CD1c-positive myeloid dendritic cell (primary cell): ENCODE data around the gene WWOX.

Experiments used
- DNase-seq: peaks from one replicate; pipeline ENCODE4 v3.0.0-alpha.2; 2016; ENCODE audit errors: extremely low spot score

WWOX gene

GRCh38 chr16:78269256-78269655 is 169.8 kb downstream of the WWOX start:
- DNase-seq, result no peak

GRCh38 chr16:78271981-78272380 is 172.5 kb downstream of the WWOX start:
- DNase-seq, result no peak

DNA sequence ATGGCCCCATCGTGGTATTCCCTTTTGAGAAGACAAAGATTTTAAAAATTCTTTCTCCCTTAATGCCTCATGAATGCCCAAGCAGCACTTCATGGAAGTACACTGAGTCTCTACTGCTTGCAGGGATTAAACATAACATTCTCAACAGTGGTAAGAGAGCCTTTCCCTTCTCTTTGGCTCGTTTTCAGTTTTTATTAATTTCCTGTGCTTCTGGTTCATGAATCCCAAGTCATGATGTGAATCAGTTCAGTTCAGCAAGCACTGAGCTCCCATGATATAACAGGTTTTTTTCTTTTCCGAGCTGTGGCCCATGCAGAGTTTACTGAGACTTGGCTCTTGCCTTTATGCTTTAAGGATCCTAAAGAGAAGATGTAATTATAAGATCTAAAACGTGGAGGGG is 175.3 kb downstream of the WWOX start:
- no peak for DNase-seq

- DNase-seq, result no peak
These were observed 176.0 kb downstream of the WWOX start for GRCh38 chr16:78275420-78275819.

DNA sequence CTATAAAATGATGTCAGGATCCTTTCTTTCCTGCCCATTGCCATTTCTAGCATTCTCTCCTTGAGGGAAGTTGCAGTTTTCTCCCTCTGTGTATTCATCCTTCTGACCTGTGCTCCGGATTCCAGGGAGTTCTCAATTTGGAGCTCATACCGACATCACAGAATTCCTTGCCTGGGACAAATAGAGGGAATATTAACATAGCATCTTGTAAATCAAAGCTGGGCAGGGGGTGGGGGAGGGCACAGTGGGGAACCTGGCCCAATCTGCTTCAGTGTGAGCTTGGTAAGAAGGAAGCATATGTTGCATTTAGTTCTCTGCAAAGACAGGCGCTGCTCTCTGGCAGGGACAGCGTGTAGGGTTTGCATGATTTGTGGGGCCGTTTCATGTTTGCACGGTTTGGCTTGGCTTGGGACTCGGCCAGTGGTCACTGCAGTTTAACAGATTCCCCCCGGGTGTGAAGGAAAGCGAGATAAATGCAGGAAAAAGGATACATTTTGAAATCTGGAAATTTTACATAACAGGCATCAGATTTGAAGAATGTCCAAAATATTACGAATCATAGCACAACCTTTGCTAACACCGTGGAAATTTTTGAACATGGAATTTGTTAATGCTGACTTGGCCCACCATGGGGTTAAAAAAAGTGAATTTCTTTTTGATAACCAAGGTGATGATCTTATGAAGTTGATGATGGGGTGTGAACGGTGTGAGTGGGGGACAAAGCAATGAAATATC is 178.0 kb downstream of the WWOX start:
- DNase-seq, result no peak

DNA sequence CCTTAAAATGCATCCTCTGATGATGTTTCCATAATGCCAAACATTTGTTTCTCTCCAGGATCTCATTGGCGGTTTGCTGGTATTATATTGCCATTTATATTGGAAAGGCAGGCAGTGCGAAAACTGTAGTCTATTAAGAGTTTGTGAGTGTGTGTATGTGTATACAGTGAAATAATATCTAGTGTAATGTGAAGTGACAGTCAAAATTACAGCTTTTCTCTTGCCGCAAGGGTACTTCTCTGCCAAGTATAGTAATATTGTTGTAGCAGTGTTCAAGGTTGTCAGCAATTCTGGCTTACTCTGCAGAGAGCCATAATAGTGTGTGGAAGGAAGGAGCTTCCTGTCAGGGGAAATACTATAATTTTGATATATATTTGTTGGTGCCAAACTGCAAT is 178.6 kb downstream of the WWOX start:
- DNase-seq, result no peak

DNA sequence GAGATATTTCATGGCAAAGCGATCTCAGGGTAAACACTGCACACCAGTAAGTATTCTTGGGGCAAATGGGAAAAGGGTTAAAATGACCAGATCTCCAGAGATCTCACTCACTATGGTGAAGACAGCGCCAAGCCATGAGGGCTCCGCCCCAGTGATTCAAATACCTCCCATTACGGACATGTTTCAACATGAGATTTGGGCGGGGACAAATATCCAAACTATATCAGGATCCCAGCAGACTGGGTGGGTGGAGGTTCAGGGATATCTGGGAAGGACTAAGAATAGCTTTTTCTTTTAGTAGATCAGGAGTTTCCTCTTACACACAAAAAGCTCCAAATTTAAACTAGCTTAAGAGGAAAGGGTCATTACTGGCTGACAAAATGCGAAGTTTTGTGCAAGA is 181.7 kb downstream of the WWOX start:
- DNase-seq, result no peak

GRCh38 chr16:78283548-78284251 is 184.2 kb downstream of the WWOX start:
- no peak for DNase-seq

DNA sequence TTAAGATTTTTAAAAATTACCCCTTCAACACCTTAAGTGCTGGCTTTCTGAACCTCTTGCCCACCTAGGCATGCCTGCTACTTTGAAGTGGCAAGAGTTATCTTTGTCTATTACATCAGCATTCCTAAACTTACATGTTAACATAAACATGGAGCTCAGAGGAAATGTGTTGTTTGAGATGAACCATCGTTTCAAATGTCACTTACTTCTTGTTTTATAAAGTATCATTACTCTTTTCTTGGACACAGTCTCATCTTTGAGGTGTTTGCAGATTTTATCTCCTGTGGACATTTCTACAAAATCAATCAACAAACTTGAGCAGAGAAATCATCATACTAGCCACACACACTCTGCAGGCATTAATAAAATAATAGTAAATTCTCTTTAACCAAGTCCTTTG is 184.9 kb downstream of the WWOX start:
- no peak for DNase-seq

DNA sequence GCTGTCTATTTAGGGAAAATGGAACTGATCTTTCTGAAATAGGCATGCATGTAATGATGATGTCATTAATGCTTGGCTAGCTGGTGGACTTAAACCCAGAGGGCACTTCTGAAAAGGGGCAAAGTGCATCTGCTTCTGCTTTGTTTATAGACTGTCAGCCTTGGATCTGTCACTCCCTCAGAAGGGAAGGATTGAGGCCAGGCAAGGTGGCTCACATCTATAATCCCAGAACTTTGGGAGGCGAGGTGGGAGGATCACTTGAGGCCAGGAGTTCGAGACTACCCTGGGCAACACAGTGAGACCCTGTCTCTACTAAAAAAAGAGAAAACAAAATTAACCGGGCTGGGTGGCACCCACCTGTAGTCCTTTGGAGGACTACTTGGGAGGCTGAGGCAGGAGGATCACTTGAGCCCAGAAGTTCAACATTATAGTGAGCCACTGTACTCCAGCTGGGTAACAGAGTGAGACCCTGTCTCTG is 185.5 kb downstream of the WWOX start:
- DNase-seq, result no peak

GRCh38 chr16:78285437-78285922 is 186.0 kb downstream of the WWOX start:
- DNase-seq, result no peak

- no peak for DNase-seq
These were observed 186.6 kb downstream of the WWOX start for GRCh38 chr16:78286065-78286464.

- no peak for DNase-seq
These were observed 189.4 kb downstream of the WWOX start for GRCh38 chr16:78288888-78289287.

DNA sequence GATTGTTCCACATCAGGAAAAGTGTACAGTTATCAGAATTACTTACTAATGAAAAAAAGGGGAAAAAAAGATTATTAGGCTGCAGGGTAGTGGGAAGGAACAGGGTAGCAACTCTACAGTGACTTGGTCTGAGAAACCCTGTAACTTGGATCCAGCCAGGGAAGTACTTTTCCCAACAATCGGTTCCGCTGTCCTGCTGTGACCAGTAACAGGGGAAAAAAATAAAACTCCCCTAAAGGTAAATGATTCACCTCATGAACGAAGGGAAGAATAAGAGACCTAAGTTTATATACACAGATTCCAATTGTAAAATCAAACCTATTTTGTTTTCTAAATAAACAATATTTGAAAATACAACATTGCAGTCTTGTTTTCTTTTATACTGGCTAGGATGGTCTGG is 189.9 kb downstream of the WWOX start:
- DNase-seq, result no peak

DNA sequence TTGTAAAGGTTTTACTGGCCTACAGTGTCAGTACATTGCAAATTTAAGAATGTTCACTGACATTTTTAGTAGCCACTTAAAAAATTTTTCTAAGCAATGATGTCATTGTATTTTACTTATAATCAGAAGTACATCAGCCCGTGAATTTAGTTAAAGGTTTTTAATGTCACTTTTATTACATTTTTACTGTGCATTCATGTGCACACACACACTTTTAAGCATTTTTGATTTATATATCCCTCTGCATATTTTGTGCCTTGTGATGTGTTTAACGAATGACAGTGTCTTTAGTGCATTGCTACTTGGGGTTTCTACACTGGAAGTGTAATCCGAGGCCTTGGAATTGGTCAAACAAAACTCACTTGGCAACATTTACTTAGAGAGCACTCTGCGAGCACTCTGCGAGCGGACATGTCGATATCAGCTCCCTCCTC is 190.4 kb downstream of the WWOX start:
- no peak for DNase-seq

DNA sequence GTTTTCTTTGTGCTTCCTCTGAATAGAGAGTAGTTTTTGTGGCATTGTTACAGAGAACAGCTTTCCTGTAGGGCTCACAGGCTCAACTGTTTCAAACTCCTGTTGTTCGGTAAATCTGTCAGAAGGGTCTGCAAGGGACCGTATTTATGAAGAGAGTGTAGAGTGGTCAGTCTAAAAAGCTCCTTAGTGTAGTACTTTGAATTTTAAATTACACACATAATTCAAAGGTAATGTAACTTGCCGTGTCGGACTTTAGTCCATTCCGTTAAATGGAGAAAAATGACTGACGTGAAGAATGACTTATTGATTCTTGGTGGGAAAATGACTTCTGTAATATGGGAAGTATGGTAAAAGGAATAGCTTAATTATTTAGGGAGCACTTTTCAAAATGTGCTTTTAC is 190.9 kb downstream of the WWOX start:
- DNase-seq, result no peak

- no peak for DNase-seq
These were observed 191.6 kb downstream of the WWOX start for GRCh38 chr16:78290872-78291591.

DNA sequence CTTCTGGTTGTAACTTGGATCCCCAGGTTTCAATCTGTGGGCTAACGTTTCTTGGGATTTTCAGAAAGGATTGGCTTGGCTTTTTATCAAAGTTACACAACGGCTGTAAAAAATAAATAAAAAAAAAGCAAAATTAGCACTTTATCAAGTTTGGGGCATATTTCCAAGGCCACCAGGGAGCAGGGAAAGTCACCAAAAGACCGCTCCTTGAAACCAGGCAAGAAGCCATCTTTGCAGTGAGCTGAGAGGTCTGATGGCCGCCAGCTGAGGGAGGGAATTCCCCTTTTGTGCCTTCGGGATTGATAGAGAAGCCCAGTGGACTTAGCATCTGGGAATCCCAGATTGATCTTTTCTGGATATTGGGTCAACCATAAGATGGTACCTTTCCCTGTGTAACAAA is 192.2 kb downstream of the WWOX start:
- no peak for DNase-seq

DNA sequence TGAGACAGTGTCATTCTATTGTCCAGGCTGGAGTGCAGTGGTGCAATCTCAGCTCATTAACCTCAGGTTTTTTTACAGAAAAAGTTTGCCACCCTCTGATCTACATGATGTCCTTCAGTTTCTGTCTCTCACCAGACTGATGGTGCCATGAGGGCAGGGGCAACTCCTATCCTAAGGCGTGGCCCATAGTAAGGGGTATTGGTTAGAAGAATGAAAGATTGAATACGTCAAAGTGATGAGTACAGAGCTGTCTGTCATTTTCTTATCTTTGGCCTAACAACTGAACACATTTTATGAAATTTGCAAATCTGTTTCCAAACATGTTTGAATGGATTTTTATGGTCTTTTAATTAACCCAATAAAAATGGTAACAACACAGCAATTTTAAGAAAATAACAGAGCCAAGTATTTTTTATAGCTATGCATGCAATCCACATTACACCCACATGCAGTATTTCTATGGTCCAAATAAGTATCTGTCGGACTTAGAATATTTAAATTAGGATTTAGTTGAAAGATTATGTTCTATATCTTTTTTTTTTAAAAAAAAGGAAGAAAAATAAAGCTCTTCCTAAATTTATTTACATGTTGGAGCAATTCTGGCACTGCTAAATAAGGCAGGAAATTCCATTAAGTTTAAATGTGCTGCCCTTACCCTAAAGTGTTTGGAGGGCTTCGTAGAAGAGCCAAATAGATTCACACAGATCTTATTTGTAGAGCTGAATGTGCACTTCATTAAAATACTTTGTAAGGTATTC is 192.8 kb downstream of the WWOX start:
- DNase-seq, result no peak

DNA sequence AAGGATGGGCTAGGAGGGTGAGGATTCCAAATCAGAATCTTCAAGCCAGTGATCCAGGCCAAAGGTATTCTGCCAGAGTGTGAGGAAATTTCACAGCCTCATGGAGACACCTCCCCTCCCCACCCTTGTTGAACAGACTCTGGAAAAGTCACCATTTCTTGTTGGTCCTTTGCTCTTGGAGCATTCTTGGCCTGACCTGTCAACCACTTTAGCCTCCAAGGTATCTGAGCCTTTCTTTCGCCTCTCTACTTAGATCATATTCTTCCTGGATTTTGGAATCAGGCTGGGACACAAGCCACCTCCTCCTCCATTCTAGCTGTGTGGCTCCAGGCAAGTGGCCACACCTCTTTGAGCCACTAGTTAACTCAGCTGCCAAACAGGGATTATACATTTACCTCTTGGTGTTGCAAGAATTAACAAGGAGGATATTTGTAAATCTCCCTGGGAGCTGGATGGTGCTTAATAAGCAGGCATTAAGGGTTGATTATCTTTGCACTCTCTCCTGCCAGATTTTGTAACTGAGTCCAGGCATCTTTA is 193.5 kb downstream of the WWOX start:
- DNase-seq, result no peak

GRCh38 chr16:78294538-78295225 is 195.2 kb downstream of the WWOX start:
- DNase-seq, result no peak
